H1 (cell line): Measurements from ENCODE around the gene HIPK2. TPM values are rescaled to one million over a fixed set of nuclear protein-coding genes. Genes with fewer than 3 reads are reported as not detected.

Experiments
- RNF2 ChIP-seq: fragments of 200-900, 300-1000 bp; sonication (generic); IDR thresholded peaks from 2 replicates; pipeline ENCODE4 v1.7.1; 2016; ENCODE audit warnings: borderline replicate concordance, low read depth, mild to moderate bottlenecking, antibody characterized with exemption, low read length; ENCODE audit not compliant: poor library complexity, severe bottlenecking; ENCODE audit errors: missing control alignments
- SIN3A ChIP-seq, 2 experiments: IDR thresholded peaks in 1 of 2; conservative IDR thresholded peaks in 1 of 2; 2 replicates each; pipeline ENCODE4 v1.6.1; 2011 to 2012; ENCODE audit warnings: low read length in 2 of 2, improper control_type of control experiment in 1 of 2, low read depth in 1 of 2, mild to moderate bottlenecking in 1 of 2
- polyA plus RNA-seq, 7 experiments: library from polyadenylated mRNA; depleted of rRNA in 3 of 7; stranded (reverse) in 5 of 7; unstranded in 2 of 7; fragments of >200 nt in 5 of 7; fragments of 200-250 nt in 2 of 7; gene quantifications; 1 replicate in 5 of 7; 2 replicates in 1 of 7; 4 replicates in 1 of 7; pipeline versions ENCODE4 v1.2.1 to v1.2.3, GENCODE V29; 2011 to 2013; ENCODE audit warnings: missing spikeins in 2 of 7, mixed read lengths in 2 of 7
- total RNA-seq: library from RNA; stranded (reverse); fragmentation: NEBNext Ultra II Directional; extraction: Animal tissue kit (Norgen Biotek cat#: 25700); gene quantifications from 2 replicates; pipeline ENCODE4 v1.2.1, GENCODE V29; 2021

Gene HIPK2
- total and polyA plus RNA-seq, 2 of the 8 experiments (the other 6 are each of a cell fraction or from before 2014, with no cell fraction given), result 8.3 to 24.3 TPM

DNA sequence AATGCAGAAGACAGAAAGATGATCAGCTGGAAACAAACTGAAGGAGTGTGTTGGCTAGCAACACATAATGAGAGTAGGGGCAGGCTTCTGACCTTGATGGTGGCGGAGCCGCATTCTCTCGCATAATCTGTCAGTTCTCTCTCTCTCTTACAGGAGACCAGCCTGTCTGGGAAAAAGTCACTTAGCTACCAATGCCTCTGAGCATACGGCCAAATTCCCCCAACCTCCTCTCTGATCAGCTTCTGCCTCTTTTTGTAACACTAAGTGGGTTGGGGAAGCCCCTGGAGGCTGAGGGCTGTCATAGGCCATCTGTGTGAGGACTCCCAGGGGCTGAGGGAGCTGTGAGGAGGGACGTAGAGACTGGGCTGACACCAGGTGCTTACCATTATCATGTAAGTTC, 104.6 kb downstream of the HIPK2 start (continued):
- TF ChIP-seq SIN3A (conservative IDR thresholded peaks at IDR 0.05 in 1 of 2, IDR thresholded peaks at IDR 0.05 in 1 of 2; ENCODE audit: low read depth in 1 of 2, low read length in 2 of 2), result 0 out of 4 replicates have a peak, but pooled peaks of 1 of the 2 experiments have one; percentile 29
- TF ChIP-seq RNF2, result no peak
